ENCODE data around the gene TRIM17.
A peak's percentile ranks its signal among the peaks of the same experiment; 100 is the strongest.

Gene TRIM17

GRCh38 chr1:228378090-228378872 is 38.4 kb downstream of the TRIM17 start:
- peak; percentile 54 for DNase-seq

- no peak for DNase-seq
Measured at GRCh38 chr1:228377664-228378089, 39.0 kb downstream of the TRIM17 start.

- no peak for DNase-seq
Measured at GRCh38 chr1:228376651-228377631, 39.7 kb downstream of the TRIM17 start.

- DNase-seq: peak; percentile 49
Measured at GRCh38 chr1:228376262-228376628, 40.4 kb downstream of the TRIM17 start.

GRCh38 chr1:228375578-228376261 is 40.9 kb downstream of the TRIM17 start:
- DNase-seq: no peak

- DNase-seq: peak; percentile 83
Measured at GRCh38 chr1:228374711-228375577, 41.7 kb downstream of the TRIM17 start.

GRCh38 chr1:228373681-228374571 is 42.7 kb downstream of the TRIM17 start:
- DNase-seq: no peak

GRCh38 chr1:228373004-228373680 is 43.5 kb downstream of the TRIM17 start:
- no peak for DNase-seq

GRCh38 chr1:228372183-228373003 is 44.3 kb downstream of the TRIM17 start:
- no peak for DNase-seq

- no peak for DNase-seq
Measured at GRCh38 chr1:228371741-228372182, 44.9 kb downstream of the TRIM17 start.

- DNase-seq: no peak
Measured at GRCh38 chr1:228370941-228371740, 45.5 kb downstream of the TRIM17 start.

- no peak for DNase-seq
Measured at GRCh38 chr1:228370439-228370940, 46.2 kb downstream of the TRIM17 start.

- DNase-seq: no peak
Measured at GRCh38 chr1:228369608-228370438, 46.8 kb downstream of the TRIM17 start.

- no peak for DNase-seq
Measured at GRCh38 chr1:228368801-228369607, 47.7 kb downstream of the TRIM17 start.

- DNase-seq: no peak
Measured at GRCh38 chr1:228367798-228368791, 48.6 kb downstream of the TRIM17 start.
